ENCODE results near the gene RSAD1. TPM values are rescaled to one million over a fixed set of nuclear protein-coding genes. Genes with fewer than 3 reads are reported as not detected.

Gene RSAD1
- total RNA-seq = 16.9 and 20.1 TPM in 2 replicates

DNA sequence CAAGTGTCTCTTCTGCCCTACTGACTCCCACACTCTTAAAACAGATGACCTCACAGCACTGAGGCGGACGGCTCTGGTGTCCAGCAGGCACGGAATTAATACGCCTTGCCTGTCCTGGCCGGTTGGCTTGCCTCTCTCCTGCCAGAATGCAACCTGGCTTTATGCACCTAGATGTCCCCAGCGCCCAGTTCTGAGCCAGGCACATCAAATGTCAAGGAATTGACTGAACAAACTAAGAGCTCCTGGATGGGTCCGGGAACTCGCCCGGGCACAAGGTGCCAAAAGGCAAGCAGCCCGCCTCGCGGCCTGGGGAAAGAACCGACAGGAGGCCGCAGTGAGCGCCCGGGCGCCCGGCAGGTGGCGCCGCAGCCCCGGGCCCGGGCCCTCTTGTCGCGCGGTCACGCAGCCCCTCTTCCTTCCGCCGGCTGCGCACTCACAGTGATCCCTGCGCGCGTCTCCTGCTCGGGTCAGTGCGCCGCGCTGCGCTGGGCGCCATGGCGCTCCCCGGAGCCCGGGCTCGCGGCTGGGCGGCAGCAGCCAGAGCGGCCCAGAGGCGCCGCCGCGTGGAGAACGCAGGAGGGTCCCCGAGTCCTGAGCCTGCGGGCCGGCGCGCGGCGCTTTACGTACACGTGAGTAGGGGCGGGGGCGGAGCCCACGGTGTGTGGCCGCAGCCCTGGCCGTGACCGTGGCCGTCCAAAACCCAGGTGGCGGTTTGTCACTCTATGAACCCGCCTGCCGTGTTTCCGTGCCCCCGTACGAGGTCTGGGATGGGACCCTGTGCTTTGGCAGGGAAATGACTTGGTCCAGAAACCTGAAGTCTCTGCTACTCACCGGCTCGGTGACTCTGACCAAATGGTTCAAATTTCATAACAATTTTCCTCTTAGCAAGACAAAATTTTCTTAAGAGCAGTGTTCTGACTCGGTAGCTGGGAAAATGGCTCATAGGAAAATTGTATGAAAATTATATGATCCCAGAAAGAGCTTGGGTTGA lies at the start of gene RSAD1:
Gene RSAD1, plus strand, starts transcription at position 470 of the 991 bp plus-strand sequence. Its CDS starts 25 bp downstream, at position 495.

DNA sequence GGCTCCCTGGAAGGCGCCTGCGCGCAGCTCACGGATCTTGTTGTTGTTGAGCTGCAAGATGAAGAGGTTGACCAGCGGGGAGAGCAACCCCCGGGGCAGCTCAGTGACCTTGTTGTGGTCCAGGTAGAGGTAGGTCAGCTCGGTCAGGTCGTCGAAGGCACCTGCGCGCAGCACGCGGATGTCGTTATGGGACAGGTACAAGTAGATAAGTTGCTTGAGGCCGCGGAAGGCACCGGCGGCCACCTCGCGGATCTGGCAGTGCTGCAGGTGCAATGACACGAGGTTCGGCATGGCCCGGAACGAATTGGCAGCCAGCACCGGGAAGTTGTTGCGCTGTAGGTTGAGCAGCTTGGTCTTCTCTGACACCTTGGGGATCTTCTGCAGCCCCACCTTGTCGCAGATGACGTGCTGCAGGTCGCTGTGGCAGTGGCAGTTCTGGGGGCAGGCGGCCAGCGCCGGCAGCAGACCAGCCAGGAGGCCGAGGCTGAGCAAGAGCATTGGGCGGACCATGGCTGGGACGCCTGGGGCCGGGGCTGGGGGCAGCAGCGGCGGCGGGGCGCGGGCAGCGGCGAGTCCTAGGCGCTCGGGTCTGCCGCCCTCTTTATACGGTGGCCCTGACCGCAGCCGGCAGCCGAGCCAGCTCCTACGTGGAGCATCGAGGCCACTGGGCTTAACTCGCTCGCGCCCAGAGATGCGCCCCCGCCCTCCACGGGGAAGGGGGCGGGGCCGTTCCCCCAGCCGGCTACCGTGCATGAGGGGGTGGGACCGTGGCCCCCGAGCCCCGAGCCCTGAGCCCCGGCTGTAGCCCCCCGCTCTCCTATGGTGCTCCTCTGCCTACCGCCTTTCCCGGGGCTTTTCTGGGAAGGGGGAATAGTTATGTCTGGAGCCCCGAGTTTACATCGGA lies 10.1 kb upstream of the RSAD1 start, which contains the start of gene CHAD:
Gene CHAD, minus strand, starts transcription at position 577 of the 904 bp plus-strand sequence. Its CDS starts 67 bp downstream, at position 510.

GRCh38 chr17:50507871-50508572 lies 29.4 kb downstream of the RSAD1 start, which contains the start of gene MYCBPAP:
Gene MYCBPAP, plus strand, starts transcription at chr17:50508439. Its CDS starts 236 bp downstream, at chr17:50508675.

DNA sequence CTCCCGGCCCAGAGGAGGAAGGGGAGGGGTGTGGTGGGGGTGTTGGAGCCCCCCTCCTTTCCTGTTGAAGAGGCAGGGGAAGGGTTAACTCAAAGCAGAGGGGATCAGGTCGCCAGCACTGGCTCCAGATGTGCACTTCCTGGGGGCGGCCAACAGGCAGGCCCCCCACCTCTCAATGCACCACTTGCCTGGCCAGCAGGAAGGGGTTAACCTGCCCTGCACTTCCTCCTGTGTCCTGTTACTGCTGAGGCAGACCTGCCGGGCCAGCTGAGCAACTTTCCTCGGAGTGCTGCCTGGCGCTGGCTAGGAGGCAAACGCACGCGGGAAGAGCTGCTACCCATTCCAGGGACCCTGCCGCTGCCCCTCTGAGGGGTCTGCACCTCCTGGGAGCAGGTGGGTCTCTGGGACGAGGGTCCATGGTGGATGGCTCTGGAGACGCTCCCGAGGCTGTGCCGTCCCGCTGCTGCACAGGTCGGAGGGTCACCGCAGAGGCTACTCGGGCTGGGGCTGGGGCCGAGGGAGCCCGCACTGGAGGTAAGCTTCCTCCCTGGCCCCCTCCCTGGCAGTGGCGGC lies 53.9 kb downstream of the RSAD1 start, which contains the start of gene EPN3:
Gene EPN3, plus strand, starts transcription at position 284 of the 573 bp plus-strand sequence. CDS start 3,822 bp downstream, outside the sequence.

Other genes starting within 250 kb of the RSAD1 start
- gene TMEM92, start 204.4 kb upstream of the RSAD1 start, total RNA-seq = not detected in 2 replicates
- 64.8 and 85.7 TPM in 2 replicates for gene XYLT2, start 132.7 kb upstream of the RSAD1 start, total RNA-seq
- 51.9 and 95.9 TPM in 2 replicates for gene MRPL27, start 105.7 kb upstream of the RSAD1 start, total RNA-seq
- gene EME1, start 105.6 kb upstream of the RSAD1 start, total RNA-seq = 3.7 and 18.0 TPM in 2 replicates
- 133 and 352 TPM in 2 replicates for gene LRRC59, start 81.3 kb upstream of the RSAD1 start, total RNA-seq
- 13.2 and 44.3 TPM in 2 replicates for gene ACSF2, start 52.6 kb upstream of the RSAD1 start, total RNA-seq
- not detected in 2 replicates for gene CHAD, start 10.0 kb upstream of the RSAD1 start, total RNA-seq
- gene MYCBPAP, start 29.6 kb downstream of the RSAD1 start, total RNA-seq = 0.77 and 2.3 TPM in 2 replicates
- not detected in 2 replicates for gene EPN3, start 53.9 kb downstream of the RSAD1 start, total RNA-seq
- 40.1 and 59.2 TPM in 2 replicates for gene SPATA20, start 68.3 kb downstream of the RSAD1 start, total RNA-seq
- gene CACNA1G, start 81.9 kb downstream of the RSAD1 start, total RNA-seq = under 0.01 TPM in 2 replicates
- 1.2 and 13.0 TPM in 2 replicates for gene ABCC3, start 156.0 kb downstream of the RSAD1 start, total RNA-seq
- 27.8 and 29.9 TPM in 2 replicates for gene ANKRD40, start 229.1 kb downstream of the RSAD1 start, total RNA-seq
- 15.0 and 22.0 TPM in 2 replicates for gene LUC7L3, start 240.7 kb downstream of the RSAD1 start, total RNA-seq

Measured in regular cardiac myocyte (primary cell).